NT2/D1 (cell line): Measurements from ENCODE around the gene CGNL1.

ENCODE experiments used
- YY1 ChIP-seq: IDR thresholded peaks from 2 replicates; pipeline ENCODE4 v1.6.1; 2011; ENCODE audit not compliant: insufficient read length, insufficient read depth
- ZNF274 ChIP-seq: IDR thresholded peaks from 2 replicates; pipeline ENCODE4 v1.6.1; 2011; ENCODE audit warnings: mild to moderate bottlenecking, low read depth, low read length

GRCh38 chr15:57566834-57567233 is 190.5 kb downstream of the CGNL1 start:
- TF ChIP-seq YY1 (no peak), ZNF274 (no peak)
